Activated T-cell treated with anti-CD3 and anti-CD28 coated beads, Interleukin-2, amount 50 U/mL, for 4 hours (primary cell): ENCODE results near the gene KRT23. TPM values are rescaled to one million over a fixed set of nuclear protein-coding genes. Genes with fewer than 3 reads are reported as not detected.

ENCODE experiments used
- ATAC-seq, 2 donors: fragments of 200-7000 bp; cut with Tn5 transposase; one replicate each; pipeline ENCODE4 v1.10.0; 2021
- DNase-seq: peaks from one replicate; pipeline ENCODE4 v3.0.0-alpha.2; 2020
- H3K27me3 Mint-ChIP-seq: one replicate; pipeline ENCODE4 v1.8.0; 2021; ENCODE audit warnings: low read depth, mixed read lengths
- H3K36me3 Mint-ChIP-seq: one replicate; pipeline ENCODE4 v1.8.0; 2022; ENCODE audit warnings: mixed read lengths; ENCODE audit not compliant: insufficient read depth
- H3K4me1 Mint-ChIP-seq: one replicate; pipeline ENCODE4 v1.8.0; 2021; ENCODE audit warnings: low read depth, mixed read lengths
- H3K4me3 Mint-ChIP-seq: one replicate; pipeline ENCODE4 v1.8.0; 2021; ENCODE audit warnings: mild to moderate bottlenecking, moderate library complexity, mixed read lengths
- H3K9me3 Mint-ChIP-seq: one replicate; pipeline ENCODE4 v1.8.0; 2021; ENCODE audit warnings: mixed read lengths
- total RNA-seq, 3 donors: library from RNA; stranded (reverse); gene quantifications; one replicate each; pipeline ENCODE4 v1.2.1, GENCODE V29; 2021

Gene KRT23
- total RNA-seq, 3 donors from 2014 or later, result not detected

GRCh38 chr17:40958086-40958953 lies 20.9 kb upstream of the KRT23 start:
- peaks cover 7% of the 10 kb centered on the region for H3K27me3 Mint-ChIP-seq
- DNase-seq (no peak), ATAC-seq (no peak)
- H3K36me3 Mint-ChIP-seq, result no peaks in the 10 kb centered on the region
- no peaks in the 10 kb centered on the region for H3K4me1 Mint-ChIP-seq
- no peak overlapping the region for H3K4me3 Mint-ChIP-seq
- H3K9me3 Mint-ChIP-seq, result no peaks in the 10 kb centered on the region

- H3K9me3 Mint-ChIP-seq, result no peaks in the 10 kb centered on the region
- H3K4me1 Mint-ChIP-seq, result no peaks in the 10 kb centered on the region
- no peak overlapping the region for H3K4me3 Mint-ChIP-seq
- DNase-seq, result no peak
- no peak for ATAC-seq
- peaks cover 16% of the 10 kb centered on the region for H3K27me3 Mint-ChIP-seq
- no peaks in the 10 kb centered on the region for H3K36me3 Mint-ChIP-seq
Measured at GRCh38 chr17:40956401-40957254, 19.2 kb upstream of the KRT23 start.

GRCh38 chr17:40953881-40954280 lies 16.4 kb upstream of the KRT23 start:
- peak in 1 of 2 donors; percentile 37 for ATAC-seq
- peaks cover 34% of the 10 kb centered on the region for H3K27me3 Mint-ChIP-seq

GRCh38 chr17:40952661-40953060 lies 15.2 kb upstream of the KRT23 start:
- ATAC-seq, result no peak
- no peak for DNase-seq
- Mint-ChIP-seq H3K9me3 (no peaks in the 10 kb centered on the region), H3K4me3 (no peak overlapping the region), H3K4me1 (no peaks in the 10 kb centered on the region), H3K36me3 (no peaks in the 10 kb centered on the region), H3K27me3 (peaks cover 45% of the 10 kb centered on the region)

More at GRCh38 chr17:40953881-40954280, 16.4 kb upstream of the KRT23 start:
- Mint-ChIP-seq H3K36me3 (no peaks in the 10 kb centered on the region), H3K4me3 (no peak overlapping the region), H3K9me3 (no peaks in the 10 kb centered on the region), H3K4me1 (no peaks in the 10 kb centered on the region)
- DNase-seq, result no peak

- Mint-ChIP-seq H3K4me1 (no peaks in the 10 kb centered on the region), H3K27me3 (peaks cover 48% of the 10 kb centered on the region), H3K4me3 (no peak overlapping the region), H3K9me3 (no peaks in the 10 kb centered on the region), H3K36me3 (no peaks in the 10 kb centered on the region)
- no peak for DNase-seq
- ATAC-seq, result no peak
Measured at GRCh38 chr17:40952154-40952553, 14.7 kb upstream of the KRT23 start.

- no peaks in the 10 kb centered on the region for H3K9me3 Mint-ChIP-seq
- no peak for DNase-seq
- no peaks in the 10 kb centered on the region for H3K36me3 Mint-ChIP-seq
- ATAC-seq, result peak in 1 of 2 donors; percentile 18
- peaks cover 57% of the 10 kb centered on the region for H3K27me3 Mint-ChIP-seq
- no peaks in the 10 kb centered on the region for H3K4me1 Mint-ChIP-seq
- H3K4me3 Mint-ChIP-seq, result no peak overlapping the region
Measured at GRCh38 chr17:40951011-40951622, 13.7 kb upstream of the KRT23 start.

GRCh38 chr17:40950176-40950575 lies 12.7 kb upstream of the KRT23 start:
- Mint-ChIP-seq H3K4me1 (no peaks in the 10 kb centered on the region), H3K27me3 (peaks cover 66% of the 10 kb centered on the region), H3K36me3 (no peaks in the 10 kb centered on the region), H3K9me3 (no peaks in the 10 kb centered on the region), H3K4me3 (no peak overlapping the region)
- DNase-seq, result no peak
- ATAC-seq, result no peak

GRCh38 chr17:40949418-40949817 lies 12.0 kb upstream of the KRT23 start:
- H3K4me3 Mint-ChIP-seq, result no peak overlapping the region
- H3K4me1 Mint-ChIP-seq, result no peaks in the 10 kb centered on the region
- peaks cover 70% of the 10 kb centered on the region for H3K27me3 Mint-ChIP-seq
- no peak for DNase-seq
- H3K36me3 Mint-ChIP-seq, result no peaks in the 10 kb centered on the region
- no peaks in the 10 kb centered on the region for H3K9me3 Mint-ChIP-seq
- no peak for ATAC-seq

GRCh38 chr17:40947929-40948328 lies 10.5 kb upstream of the KRT23 start:
- no peak for DNase-seq
- no peaks in the 10 kb centered on the region for H3K4me1 Mint-ChIP-seq
- H3K9me3 Mint-ChIP-seq, result no peaks in the 10 kb centered on the region
- ATAC-seq, result no peak
- no peaks in the 10 kb centered on the region for H3K36me3 Mint-ChIP-seq
- H3K27me3 Mint-ChIP-seq, result peaks cover 68% of the 10 kb centered on the region
- no peak overlapping the region for H3K4me3 Mint-ChIP-seq

GRCh38 chr17:40945414-40945813 lies 8.0 kb upstream of the KRT23 start:
- DNase-seq (no peak), ATAC-seq (no peak)
- H3K4me3 Mint-ChIP-seq, result no peak overlapping the region
- no peaks in the 10 kb centered on the region for H3K36me3 Mint-ChIP-seq
- H3K9me3 Mint-ChIP-seq, result no peaks in the 10 kb centered on the region
- peaks cover 56% of the 10 kb centered on the region for H3K27me3 Mint-ChIP-seq
- no peaks in the 10 kb centered on the region for H3K4me1 Mint-ChIP-seq

- ATAC-seq (no peak), DNase-seq (no peak)
- H3K36me3 Mint-ChIP-seq, result no peaks in the 10 kb centered on the region
- peaks cover 50% of the 10 kb centered on the region for H3K27me3 Mint-ChIP-seq
- no peaks in the 10 kb centered on the region for H3K9me3 Mint-ChIP-seq
- H3K4me3 Mint-ChIP-seq, result no peak overlapping the region
- no peaks in the 10 kb centered on the region for H3K4me1 Mint-ChIP-seq
Measured at GRCh38 chr17:40944531-40944930, 7.1 kb upstream of the KRT23 start.

- peaks cover 36% of the 10 kb centered on the region for H3K27me3 Mint-ChIP-seq
Measured at GRCh38 chr17:40942553-40942952, 5.1 kb upstream of the KRT23 start.

GRCh38 chr17:40940266-40940665 lies 2.8 kb upstream of the KRT23 start:
- DNase-seq, result no peak
- ATAC-seq, result no peak
- H3K4me3 Mint-ChIP-seq, result no peak overlapping the region
- H3K36me3 Mint-ChIP-seq, result no peaks in the 10 kb centered on the region
- peaks cover 20% of the 10 kb centered on the region for H3K27me3 Mint-ChIP-seq
- no peaks in the 10 kb centered on the region for H3K9me3 Mint-ChIP-seq
- H3K4me1 Mint-ChIP-seq, result no peaks in the 10 kb centered on the region

More at GRCh38 chr17:40942553-40942952, 5.1 kb upstream of the KRT23 start:
- Mint-ChIP-seq H3K36me3 (no peaks in the 10 kb centered on the region), H3K9me3 (no peaks in the 10 kb centered on the region), H3K4me1 (no peaks in the 10 kb centered on the region), H3K4me3 (no peak overlapping the region)
- DNase-seq, result no peak
- ATAC-seq, result no peak

GRCh38 chr17:40938981-40939380 lies 1.5 kb upstream of the KRT23 start:
- H3K4me3 Mint-ChIP-seq, result no peak overlapping the region
- H3K27me3 Mint-ChIP-seq, result peaks cover 13% of the 10 kb centered on the region
- ATAC-seq (no peak), DNase-seq (no peak)
- H3K4me1 Mint-ChIP-seq, result no peaks in the 10 kb centered on the region
- H3K36me3 Mint-ChIP-seq, result no peaks in the 10 kb centered on the region
- H3K9me3 Mint-ChIP-seq, result no peaks in the 10 kb centered on the region
